Adrenal gland (tissue), 5 donors: ENCODE measurements around the gene MEX3A.

ENCODE experiments used
- CTCF ChIP-seq, 6 experiments: fragments of 450-650 bp in 4 of 6; fragments of 200-600 bp in 2 of 6; sonication (generic) in 1 of 6; IDR thresholded peaks; 1 replicate in 5 of 6; 2 replicates in 1 of 6; pipeline versions ENCODE4 v1.5.1 to v1.8.0; 2016 to 2021; ENCODE audit warnings: antibody characterized with exemption in 6 of 6, mild to moderate bottlenecking in 2 of 6, moderate library complexity in 1 of 6
- POLR2A ChIP-seq, 2 donors: fragments of 450-650 bp; IDR thresholded peaks; one replicate each; pipeline ENCODE4 v1.6.1; 2017; ENCODE audit warnings: antibody characterized with exemption in 2 of 2, mild to moderate bottlenecking in 2 of 2, moderate library complexity in 1 of 2
- donor health status: DM: no; HTN: no; CAD: no.

- no peak for TF ChIP-seq CTCF (IDR thresholded peaks at IDR 0.05)
- no peak for TF ChIP-seq POLR2A (IDR thresholded peaks at IDR 0.05)
Observed at GRCh38 chr1:156067262-156067661, 15.0 kb downstream of the MEX3A start.
